Parathyroid adenoma (tissue), 2 donors: ENCODE measurements around the gene SLC25A26.
"Not testable (repeated sequence)": the region's sequence is repeated elsewhere in the genome, so short reads cannot be mapped to it uniquely, and the experiment has no call there.

ENCODE experiments used
- H2AFZ ChIP-seq: fragments of 300-600 bp; sonication (generic); one replicate; pipeline ENCODE4 v1.7.0; 2017; ENCODE audit warnings: antibody characterized with exemption, mild to moderate bottlenecking
- H3K27ac ChIP-seq: fragments of 300-600 bp; sonication (generic); one replicate; pipeline ENCODE4 v1.7.0; 2017
- H3K27me3 ChIP-seq: fragments of 300-600 bp; sonication (generic); one replicate; pipeline ENCODE4 v1.7.0; 2017; ENCODE audit warnings: low read length; ENCODE audit not compliant: control insufficient read depth, insufficient read depth
- H3K36me3 ChIP-seq: fragments of 300-600 bp; sonication (generic); one replicate; pipeline ENCODE4 v1.7.0; 2017; ENCODE audit warnings: low read length; ENCODE audit not compliant: control insufficient read depth, insufficient read depth
- H3K4me1 ChIP-seq: fragments of 300-600 bp; sonication (generic); one replicate; pipeline ENCODE4 v1.7.0; 2017; ENCODE audit warnings: control low read depth
- H3K4me2 ChIP-seq: fragments of 300-600 bp; sonication (generic); one replicate; pipeline ENCODE4 v1.7.0; 2017; ENCODE audit warnings: low read length
- H3K4me3 ChIP-seq: fragments of 300-600 bp; sonication (generic); one replicate; pipeline ENCODE4 v1.7.0; 2017; ENCODE audit warnings: low read depth, low read length
- H3K79me2 ChIP-seq: fragments of 300-600 bp; sonication (generic); one replicate; pipeline ENCODE4 v1.7.0; 2017; ENCODE audit warnings: control low read depth
- H3K9ac ChIP-seq: fragments of 300-600 bp; sonication (generic); one replicate; pipeline ENCODE4 v1.7.0; 2017; ENCODE audit warnings: mild to moderate bottlenecking
- H3K9me3 ChIP-seq: fragments of 300-600 bp; sonication (generic); one replicate; pipeline ENCODE4 v1.7.0; 2017; ENCODE audit warnings: low read length; ENCODE audit not compliant: control insufficient read depth
- TF ChIP-seq, protein P1 (sequence below): fragments of 300-600 bp; sonication (generic); IDR thresholded peaks from one replicate; pipeline ENCODE4 v1.7.0; 2017; ENCODE audit warnings: antibody characterized with exemption, mild to moderate bottlenecking
- donor health status: primary hyperparathyroidism.

Gene SLC25A26

DNA sequence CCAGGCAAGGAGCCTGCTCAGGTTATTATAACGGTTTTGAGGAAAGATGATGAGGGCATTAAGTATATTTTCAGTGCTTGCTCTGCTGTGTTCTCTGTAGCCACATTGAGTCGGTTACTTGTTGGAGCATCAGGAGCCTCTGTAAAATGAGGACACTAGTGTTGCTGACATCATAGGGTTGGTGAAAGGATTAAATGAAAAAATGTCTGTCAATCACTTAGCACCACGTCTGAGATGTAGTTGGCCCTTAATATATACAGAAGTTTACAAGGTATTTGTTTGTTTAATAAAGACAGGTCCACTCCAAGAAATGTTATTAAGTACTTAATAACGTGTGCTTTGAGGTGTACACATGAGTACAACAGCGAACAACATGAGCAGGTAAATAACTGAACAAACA is 735 bp upstream of the SLC25A26 start:
- H3K27ac ChIP-seq: peak overlapping the region; percentile 82
- peak overlapping the region; percentile 96 for H2AFZ ChIP-seq
- TF ChIP-seq, protein P1, sequence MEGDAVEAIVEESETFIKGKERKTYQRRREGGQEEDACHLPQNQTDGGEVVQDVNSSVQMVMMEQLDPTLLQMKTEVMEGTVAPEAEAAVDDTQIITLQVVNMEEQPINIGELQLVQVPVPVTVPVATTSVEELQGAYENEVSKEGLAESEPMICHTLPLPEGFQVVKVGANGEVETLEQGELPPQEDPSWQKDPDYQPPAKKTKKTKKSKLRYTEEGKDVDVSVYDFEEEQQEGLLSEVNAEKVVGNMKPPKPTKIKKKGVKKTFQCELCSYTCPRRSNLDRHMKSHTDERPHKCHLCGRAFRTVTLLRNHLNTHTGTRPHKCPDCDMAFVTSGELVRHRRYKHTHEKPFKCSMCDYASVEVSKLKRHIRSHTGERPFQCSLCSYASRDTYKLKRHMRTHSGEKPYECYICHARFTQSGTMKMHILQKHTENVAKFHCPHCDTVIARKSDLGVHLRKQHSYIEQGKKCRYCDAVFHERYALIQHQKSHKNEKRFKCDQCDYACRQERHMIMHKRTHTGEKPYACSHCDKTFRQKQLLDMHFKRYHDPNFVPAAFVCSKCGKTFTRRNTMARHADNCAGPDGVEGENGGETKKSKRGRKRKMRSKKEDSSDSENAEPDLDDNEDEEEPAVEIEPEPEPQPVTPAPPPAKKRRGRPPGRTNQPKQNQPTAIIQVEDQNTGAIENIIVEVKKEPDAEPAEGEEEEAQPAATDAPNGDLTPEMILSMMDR: no peak
- no peaks in the 10 kb centered on the region for H3K36me3 ChIP-seq
- H3K27me3 ChIP-seq: no peaks in the 10 kb centered on the region
- H3K4me3 ChIP-seq: peak overlapping the region; percentile 67
- no peaks in the 10 kb centered on the region for H3K9me3 ChIP-seq
- peak overlapping the region; percentile 50 for H3K4me2 ChIP-seq
- no peaks in the 10 kb centered on the region for H3K79me2 ChIP-seq
- H3K9ac ChIP-seq: no peak overlapping the region
- H3K4me1 ChIP-seq: no peaks in the 10 kb centered on the region

DNA sequence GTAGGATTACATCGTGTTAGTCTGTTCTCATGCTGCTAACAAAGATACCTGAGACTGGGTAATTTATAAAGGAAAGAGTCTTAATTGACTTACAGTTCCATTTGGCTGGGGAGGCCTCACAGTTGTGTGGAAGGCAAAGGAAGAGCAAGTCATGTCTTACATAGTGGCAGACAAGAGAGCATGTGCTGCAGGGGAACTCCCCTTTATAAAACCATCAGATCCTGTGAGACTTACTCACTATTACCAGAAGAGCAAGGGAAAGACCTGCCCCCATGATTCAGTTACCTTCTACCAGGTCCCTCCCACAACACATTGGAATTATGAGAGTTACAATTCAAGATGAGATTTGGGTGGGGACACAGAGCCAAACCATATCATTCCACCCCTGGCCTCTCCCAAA is 3.4 kb downstream of the SLC25A26 start:
- Histone ChIP-seq H3K4me2 (no peak overlapping the region), H3K4me3 (no peak overlapping the region), H3K27ac (no peak overlapping the region), H3K36me3 (no peaks in the 10 kb centered on the region), H3K9me3 (no peaks in the 10 kb centered on the region), H3K9ac (no peak overlapping the region), H2AFZ (no peak overlapping the region), H3K79me2 (peaks cover 2% of the 10 kb centered on the region), H3K4me1 (peaks cover 8% of the 10 kb centered on the region), H3K27me3 (no peaks in the 10 kb centered on the region)
- TF ChIP-seq, protein P1: no peak

DNA sequence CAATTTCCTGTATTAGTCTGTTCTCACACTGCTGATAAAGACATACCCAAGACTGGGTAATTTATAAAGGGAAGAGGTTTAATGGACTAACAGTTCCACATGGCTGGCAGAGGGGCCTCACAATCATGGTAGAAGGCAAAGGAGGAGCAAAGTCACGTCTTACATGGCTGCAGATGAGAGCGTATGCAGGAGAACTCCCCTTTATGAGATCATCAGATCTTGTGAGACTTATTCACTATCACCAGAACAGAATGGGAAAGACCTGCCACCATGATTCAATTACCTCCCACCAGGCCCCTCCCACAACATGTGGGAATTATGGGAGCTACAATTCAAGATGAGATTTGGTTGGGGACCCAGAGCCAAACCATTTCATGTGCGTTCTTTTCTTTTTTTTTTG is 5.3 kb downstream of the SLC25A26 start:
- H3K4me1 ChIP-seq, H3K4me3 ChIP-seq, H3K9ac ChIP-seq, H3K4me2 ChIP-seq, H3K27ac ChIP-seq, H3K9me3 ChIP-seq, H2AFZ ChIP-seq, H3K36me3 ChIP-seq, H3K27me3 ChIP-seq: not testable (repeated sequence)
- H3K79me2 ChIP-seq: peaks cover 12% of the 10 kb centered on the region

DNA sequence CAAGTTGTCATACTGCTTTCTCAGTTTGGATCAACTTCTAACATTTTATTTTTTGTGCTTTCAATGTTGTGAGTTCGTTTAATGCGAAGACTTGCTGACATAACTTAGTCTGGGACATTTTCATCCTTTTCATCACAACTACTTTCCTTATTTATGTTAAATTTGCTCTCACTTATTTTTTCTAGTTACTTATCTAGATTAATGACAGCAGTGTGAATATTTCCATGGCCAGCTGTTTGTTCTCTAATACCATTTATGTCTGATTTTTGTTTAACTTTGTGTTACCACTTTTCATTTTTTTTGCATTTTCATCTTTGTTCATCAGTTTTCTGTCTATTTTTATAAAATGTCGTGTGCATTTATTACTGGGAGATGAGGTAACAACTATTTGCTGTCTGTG is 6.2 kb downstream of the SLC25A26 start:
- no peaks in the 10 kb centered on the region for H3K9me3 ChIP-seq
- no peaks in the 10 kb centered on the region for H3K36me3 ChIP-seq
- H3K4me1 ChIP-seq: peaks cover 8% of the 10 kb centered on the region
- H3K4me3 ChIP-seq: no peak overlapping the region
- no peak overlapping the region for H2AFZ ChIP-seq
- H3K27ac ChIP-seq: no peak overlapping the region
- TF ChIP-seq, protein P1: no peak
- H3K4me2 ChIP-seq: no peak overlapping the region
- H3K27me3 ChIP-seq: no peaks in the 10 kb centered on the region
- peaks cover 12% of the 10 kb centered on the region for H3K79me2 ChIP-seq
- no peak overlapping the region for H3K9ac ChIP-seq

DNA sequence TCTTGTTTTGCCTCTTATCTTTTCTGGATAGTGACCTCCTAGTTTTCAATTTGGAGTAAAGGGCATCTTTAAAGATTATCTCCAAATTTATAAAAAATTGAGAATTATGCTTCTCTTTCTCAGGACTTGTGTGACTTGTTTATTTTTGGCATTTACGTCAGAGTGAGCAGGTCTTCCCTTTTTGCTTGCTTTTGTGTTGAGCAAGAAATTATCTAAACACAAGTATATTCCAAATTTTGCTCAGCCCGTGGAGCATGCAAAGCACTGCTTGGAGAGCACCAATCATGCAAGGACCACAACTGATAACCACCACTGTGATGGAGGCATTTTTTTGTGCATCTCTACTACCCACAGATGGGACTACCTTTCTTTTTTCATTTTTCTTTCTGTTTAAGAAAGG is 7.1 kb downstream of the SLC25A26 start:
- TF ChIP-seq, protein P1: no peak
- H3K9me3 ChIP-seq: no peaks in the 10 kb centered on the region
- H3K27ac ChIP-seq: no peak overlapping the region
- no peak overlapping the region for H3K4me2 ChIP-seq
- H3K4me1 ChIP-seq: peaks cover 8% of the 10 kb centered on the region
- no peak overlapping the region for H3K9ac ChIP-seq
- no peak overlapping the region for H3K4me3 ChIP-seq
- peaks cover 18% of the 10 kb centered on the region for H3K79me2 ChIP-seq
- H3K27me3 ChIP-seq: no peaks in the 10 kb centered on the region
- H2AFZ ChIP-seq: no peak overlapping the region
- no peaks in the 10 kb centered on the region for H3K36me3 ChIP-seq
